ENCODE results near the gene RNF114. TPM values are rescaled to one million over a fixed set of nuclear protein-coding genes. Genes with fewer than 3 reads are reported as not detected.

The RNF114 gene
- total and polyA plus RNA-seq, 4 donors, result 30.9 to 87.9 (median 40.9) TPM

DNA sequence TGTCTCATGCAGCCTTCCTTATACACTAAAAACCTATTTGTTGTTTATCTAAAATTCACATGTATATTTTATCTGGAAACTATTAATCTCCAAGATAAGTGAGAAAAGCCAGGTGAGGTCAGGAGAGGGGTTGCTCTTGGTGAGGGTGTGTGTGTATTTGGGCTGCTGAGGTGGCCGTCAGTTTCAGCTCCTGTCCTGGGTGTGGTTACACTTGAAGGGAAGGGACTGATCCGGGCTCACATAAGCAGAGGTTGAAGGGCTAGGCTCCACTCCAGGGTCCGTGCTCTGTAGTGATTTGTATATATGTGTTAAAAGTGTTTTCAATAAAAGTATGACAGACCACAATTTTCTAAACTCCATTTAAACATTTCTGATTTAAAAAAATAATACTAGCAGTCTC lies 33.0 kb downstream of the RNF114 start:
- 60% methylated on average over 3 of the region's 3 CpGs for WGBS
- DNase-seq (ENCODE audit: low spot score), result no peak
- H3K9me3 ChIP-seq (ENCODE audit: control insufficient read depth in 4 of 4, low read length in 3 of 4), result no peaks in the 10 kb centered on the region
- H3K27ac ChIP-seq (ENCODE audit: low read depth in 1 of 2, low read length in 2 of 2), result no peak overlapping the region
- H3K36me3 ChIP-seq (ENCODE audit: control insufficient read depth in 4 of 4, insufficient read depth in 3 of 4, low read depth in 1 of 4, low read length in 3 of 4), result peaks cover 0 to 2% (median 0%) of the 10 kb centered on the region in 4 donors
- TF ChIP-seq, protein P1, sequence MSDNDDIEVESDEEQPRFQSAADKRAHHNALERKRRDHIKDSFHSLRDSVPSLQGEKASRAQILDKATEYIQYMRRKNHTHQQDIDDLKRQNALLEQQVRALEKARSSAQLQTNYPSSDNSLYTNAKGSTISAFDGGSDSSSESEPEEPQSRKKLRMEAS (IDR thresholded peaks at IDR 0.05), result no peak
- TF ChIP-seq RXRA (IDR thresholded peaks at IDR 0.05) (no peak), JUND (IDR thresholded peaks at IDR 0.05) (no peak), FOXA1 (IDR thresholded peaks at IDR 0.05) (no peak), EGR1 (IDR thresholded peaks at IDR 0.05; ENCODE audit: low read depth in 2 of 2) (no peak), GABPA (IDR thresholded peaks at IDR 0.05 in 1 of 2, conservative IDR thresholded peaks at IDR 0.05 in 1 of 2) (no peak), HNF4G (IDR thresholded peaks at IDR 0.05) (no peak), TAF1 (conservative IDR thresholded peaks at IDR 0.05) (no peak), HNF4A (conservative IDR thresholded peaks at IDR 0.05) (no peak)
- TF ChIP-seq, protein P2, sequence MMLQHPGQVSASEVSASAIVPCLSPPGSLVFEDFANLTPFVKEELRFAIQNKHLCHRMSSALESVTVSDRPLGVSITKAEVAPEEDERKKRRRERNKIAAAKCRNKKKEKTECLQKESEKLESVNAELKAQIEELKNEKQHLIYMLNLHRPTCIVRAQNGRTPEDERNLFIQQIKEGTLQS (IDR thresholded peaks at IDR 0.05), result no peak
- TF ChIP-seq, protein P3, sequence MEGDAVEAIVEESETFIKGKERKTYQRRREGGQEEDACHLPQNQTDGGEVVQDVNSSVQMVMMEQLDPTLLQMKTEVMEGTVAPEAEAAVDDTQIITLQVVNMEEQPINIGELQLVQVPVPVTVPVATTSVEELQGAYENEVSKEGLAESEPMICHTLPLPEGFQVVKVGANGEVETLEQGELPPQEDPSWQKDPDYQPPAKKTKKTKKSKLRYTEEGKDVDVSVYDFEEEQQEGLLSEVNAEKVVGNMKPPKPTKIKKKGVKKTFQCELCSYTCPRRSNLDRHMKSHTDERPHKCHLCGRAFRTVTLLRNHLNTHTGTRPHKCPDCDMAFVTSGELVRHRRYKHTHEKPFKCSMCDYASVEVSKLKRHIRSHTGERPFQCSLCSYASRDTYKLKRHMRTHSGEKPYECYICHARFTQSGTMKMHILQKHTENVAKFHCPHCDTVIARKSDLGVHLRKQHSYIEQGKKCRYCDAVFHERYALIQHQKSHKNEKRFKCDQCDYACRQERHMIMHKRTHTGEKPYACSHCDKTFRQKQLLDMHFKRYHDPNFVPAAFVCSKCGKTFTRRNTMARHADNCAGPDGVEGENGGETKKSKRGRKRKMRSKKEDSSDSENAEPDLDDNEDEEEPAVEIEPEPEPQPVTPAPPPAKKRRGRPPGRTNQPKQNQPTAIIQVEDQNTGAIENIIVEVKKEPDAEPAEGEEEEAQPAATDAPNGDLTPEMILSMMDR (IDR thresholded peaks at IDR 0.05; ENCODE audit: low read depth, low read length, missing input control), result no peak
- TF ChIP-seq, protein P4, sequence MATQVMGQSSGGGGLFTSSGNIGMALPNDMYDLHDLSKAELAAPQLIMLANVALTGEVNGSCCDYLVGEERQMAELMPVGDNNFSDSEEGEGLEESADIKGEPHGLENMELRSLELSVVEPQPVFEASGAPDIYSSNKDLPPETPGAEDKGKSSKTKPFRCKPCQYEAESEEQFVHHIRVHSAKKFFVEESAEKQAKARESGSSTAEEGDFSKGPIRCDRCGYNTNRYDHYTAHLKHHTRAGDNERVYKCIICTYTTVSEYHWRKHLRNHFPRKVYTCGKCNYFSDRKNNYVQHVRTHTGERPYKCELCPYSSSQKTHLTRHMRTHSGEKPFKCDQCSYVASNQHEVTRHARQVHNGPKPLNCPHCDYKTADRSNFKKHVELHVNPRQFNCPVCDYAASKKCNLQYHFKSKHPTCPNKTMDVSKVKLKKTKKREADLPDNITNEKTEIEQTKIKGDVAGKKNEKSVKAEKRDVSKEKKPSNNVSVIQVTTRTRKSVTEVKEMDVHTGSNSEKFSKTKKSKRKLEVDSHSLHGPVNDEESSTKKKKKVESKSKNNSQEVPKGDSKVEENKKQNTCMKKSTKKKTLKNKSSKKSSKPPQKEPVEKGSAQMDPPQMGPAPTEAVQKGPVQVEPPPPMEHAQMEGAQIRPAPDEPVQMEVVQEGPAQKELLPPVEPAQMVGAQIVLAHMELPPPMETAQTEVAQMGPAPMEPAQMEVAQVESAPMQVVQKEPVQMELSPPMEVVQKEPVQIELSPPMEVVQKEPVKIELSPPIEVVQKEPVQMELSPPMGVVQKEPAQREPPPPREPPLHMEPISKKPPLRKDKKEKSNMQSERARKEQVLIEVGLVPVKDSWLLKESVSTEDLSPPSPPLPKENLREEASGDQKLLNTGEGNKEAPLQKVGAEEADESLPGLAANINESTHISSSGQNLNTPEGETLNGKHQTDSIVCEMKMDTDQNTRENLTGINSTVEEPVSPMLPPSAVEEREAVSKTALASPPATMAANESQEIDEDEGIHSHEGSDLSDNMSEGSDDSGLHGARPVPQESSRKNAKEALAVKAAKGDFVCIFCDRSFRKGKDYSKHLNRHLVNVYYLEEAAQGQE (IDR thresholded peaks at IDR 0.05), result no peak
- TF ChIP-seq, protein P5, sequence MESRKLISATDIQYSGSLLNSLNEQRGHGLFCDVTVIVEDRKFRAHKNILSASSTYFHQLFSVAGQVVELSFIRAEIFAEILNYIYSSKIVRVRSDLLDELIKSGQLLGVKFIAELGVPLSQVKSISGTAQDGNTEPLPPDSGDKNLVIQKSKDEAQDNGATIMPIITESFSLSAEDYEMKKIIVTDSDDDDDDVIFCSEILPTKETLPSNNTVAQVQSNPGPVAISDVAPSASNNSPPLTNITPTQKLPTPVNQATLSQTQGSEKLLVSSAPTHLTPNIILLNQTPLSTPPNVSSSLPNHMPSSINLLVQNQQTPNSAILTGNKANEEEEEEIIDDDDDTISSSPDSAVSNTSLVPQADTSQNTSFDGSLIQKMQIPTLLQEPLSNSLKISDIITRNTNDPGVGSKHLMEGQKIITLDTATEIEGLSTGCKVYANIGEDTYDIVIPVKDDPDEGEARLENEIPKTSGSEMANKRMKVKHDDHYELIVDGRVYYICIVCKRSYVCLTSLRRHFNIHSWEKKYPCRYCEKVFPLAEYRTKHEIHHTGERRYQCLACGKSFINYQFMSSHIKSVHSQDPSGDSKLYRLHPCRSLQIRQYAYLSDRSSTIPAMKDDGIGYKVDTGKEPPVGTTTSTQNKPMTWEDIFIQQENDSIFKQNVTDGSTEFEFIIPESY (IDR thresholded peaks at IDR 0.05), result no peak
- H3K27me3 ChIP-seq (ENCODE audit: control insufficient read depth in 4 of 4, insufficient read depth in 4 of 4, low read length in 3 of 4), result no peaks in the 10 kb centered on the region
- H3K4me1 ChIP-seq (ENCODE audit: control insufficient read depth in 4 of 4, insufficient read depth in 4 of 4, low read length in 3 of 4), result peaks cover 0 to 1% (median 0%) of the 10 kb centered on the region in 4 donors
- H3K4me3 ChIP-seq (ENCODE audit: low read depth in 1 of 3, low read length in 3 of 3), result no peak overlapping the region
- H3K9ac ChIP-seq (ENCODE audit: low read depth in 1 of 2, low read length in 2 of 2), result no peak overlapping the region

DNA sequence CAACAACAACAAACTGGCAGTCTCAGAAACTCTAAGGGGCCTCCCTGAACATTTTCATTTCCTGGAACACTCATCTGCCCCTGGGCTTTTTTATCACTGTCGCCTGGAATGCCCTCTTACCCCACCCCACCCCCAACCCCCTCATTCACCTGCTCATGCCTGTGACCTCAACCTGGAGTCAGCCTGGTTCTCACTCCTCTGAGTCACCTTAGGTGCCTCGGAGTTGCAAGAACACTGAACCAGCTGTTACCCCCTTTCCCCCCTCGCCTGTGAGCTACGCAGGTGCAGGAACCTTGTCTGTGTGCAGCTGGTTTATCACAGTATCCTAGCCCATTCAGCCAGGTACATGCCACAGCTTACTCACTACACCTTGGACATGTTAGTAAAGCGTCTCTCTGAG lies 33.7 kb downstream of the RNF114 start:
- TF ChIP-seq FOXA2 (IDR thresholded peaks at IDR 0.05), result no peak
- no peak for TF ChIP-seq NR2F2 (IDR thresholded peaks at IDR 0.05)
- no peak for TF ChIP-seq RXRA (IDR thresholded peaks at IDR 0.05)
- no peak for TF ChIP-seq TAF1 (conservative IDR thresholded peaks at IDR 0.05)
- TF ChIP-seq, protein P1 (IDR thresholded peaks at IDR 0.05), result no peak
- TF ChIP-seq, protein P3 (IDR thresholded peaks at IDR 0.05; ENCODE audit: low read depth, low read length, missing input control), result no peak
- TF ChIP-seq, protein P4 (IDR thresholded peaks at IDR 0.05), result no peak
- no peak for TF ChIP-seq HNF4A (conservative IDR thresholded peaks at IDR 0.05)
- TF ChIP-seq RAD21 (IDR thresholded peaks at IDR 0.05), result no peak
- Histone ChIP-seq H3K4me1 (ENCODE audit: control insufficient read depth in 4 of 4, insufficient read depth in 4 of 4, low read length in 3 of 4) (peaks cover 0 to under 1% (median 0%) of the 10 kb centered on the region in 4 donors), H3K9ac (ENCODE audit: low read depth in 1 of 2, low read length in 2 of 2) (no peak overlapping the region), H3K9me3 (ENCODE audit: control insufficient read depth in 4 of 4, low read length in 3 of 4) (no peaks in the 10 kb centered on the region), H3K4me3 (ENCODE audit: low read depth in 1 of 3, low read length in 3 of 3) (no peak overlapping the region), H3K27me3 (ENCODE audit: control insufficient read depth in 4 of 4, insufficient read depth in 4 of 4, low read length in 3 of 4) (no peaks in the 10 kb centered on the region), H3K36me3 (ENCODE audit: control insufficient read depth in 4 of 4, insufficient read depth in 3 of 4, low read depth in 1 of 4, low read length in 3 of 4) (peaks cover 0 to under 1% (median 0%) of the 10 kb centered on the region in 4 donors), H3K27ac (ENCODE audit: low read depth in 1 of 2, low read length in 2 of 2) (no peak overlapping the region)
- 52% methylated on average over 5 of the region's 5 CpGs for WGBS
- no peak for DNase-seq (ENCODE audit: low spot score)
